ENCODE results near the gene ANKRD12.

Gene ANKRD12

GRCh38 chr18:9106800-9107584, 29.6 kb upstream of the ANKRD12 start:
- DNase-seq (ENCODE audit: low read depth): no peak

DNA sequence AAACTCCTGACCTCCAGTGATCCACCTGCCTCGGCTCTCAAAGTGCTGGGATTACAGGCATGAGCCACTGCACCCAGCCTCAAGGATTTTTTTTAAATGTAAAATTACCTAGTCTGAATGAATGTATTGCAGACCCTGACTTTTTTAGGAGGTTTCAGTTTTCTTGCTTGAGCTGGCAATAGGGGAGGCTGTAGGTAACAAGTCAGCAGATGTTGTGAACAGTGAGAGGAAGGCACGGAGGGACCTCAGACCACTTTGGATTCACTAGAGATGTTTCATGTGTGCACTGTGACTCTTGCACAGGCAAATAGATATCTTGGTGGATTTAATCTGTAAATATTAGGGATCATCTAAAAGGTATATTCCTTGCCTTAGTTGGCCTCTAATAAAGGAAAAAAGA, 27.7 kb upstream of the ANKRD12 start:
- DNase-seq (ENCODE audit: low read depth): no peak

- DNase-seq (ENCODE audit: low read depth): no peak
These were observed 27.1 kb upstream of the ANKRD12 start for GRCh38 chr18:9109523-9109922.

DNA sequence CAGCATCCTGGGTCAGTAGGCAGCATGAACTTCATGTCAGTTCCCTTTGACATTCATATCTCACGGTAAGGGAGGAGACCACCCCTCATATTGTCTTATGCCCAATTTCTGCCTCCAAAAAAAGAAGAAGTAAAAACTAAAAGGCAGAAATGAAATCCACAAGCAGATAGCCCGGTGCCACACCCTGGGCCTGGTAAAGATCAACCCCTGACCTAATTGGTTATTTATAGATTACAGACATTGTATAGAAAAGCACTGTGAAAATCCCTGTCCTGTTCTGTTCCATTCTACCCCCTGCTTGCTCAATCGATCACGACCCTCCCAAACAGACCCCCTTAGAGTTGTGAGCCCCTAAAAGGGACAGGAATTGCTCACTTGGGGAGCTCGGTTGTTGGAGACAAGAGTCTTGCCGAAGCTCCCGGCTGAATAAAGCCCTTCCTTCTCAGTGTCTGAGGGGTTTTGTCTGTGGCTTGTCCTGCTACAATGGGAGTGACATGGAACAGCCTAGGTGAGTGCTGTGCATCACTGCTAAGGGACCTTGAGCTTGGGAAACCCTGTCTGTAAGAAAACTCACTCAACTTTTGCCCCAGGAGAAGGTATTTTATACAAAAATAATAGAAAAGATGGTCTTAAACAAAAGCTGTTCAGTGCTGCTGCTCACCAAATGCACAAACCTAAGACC, 23.0 kb upstream of the ANKRD12 start:
- DNase-seq (ENCODE audit: low read depth): no peak

GRCh38 chr18:9115984-9116383, 20.6 kb upstream of the ANKRD12 start:
- DNase-seq (ENCODE audit: low read depth): no peak

- no peak for DNase-seq (ENCODE audit: low read depth)
These were observed 18.4 kb upstream of the ANKRD12 start for GRCh38 chr18:9117980-9118841.

GRCh38 chr18:9120796-9121195, 15.8 kb upstream of the ANKRD12 start:
- no peak for DNase-seq (ENCODE audit: low read depth)

DNA sequence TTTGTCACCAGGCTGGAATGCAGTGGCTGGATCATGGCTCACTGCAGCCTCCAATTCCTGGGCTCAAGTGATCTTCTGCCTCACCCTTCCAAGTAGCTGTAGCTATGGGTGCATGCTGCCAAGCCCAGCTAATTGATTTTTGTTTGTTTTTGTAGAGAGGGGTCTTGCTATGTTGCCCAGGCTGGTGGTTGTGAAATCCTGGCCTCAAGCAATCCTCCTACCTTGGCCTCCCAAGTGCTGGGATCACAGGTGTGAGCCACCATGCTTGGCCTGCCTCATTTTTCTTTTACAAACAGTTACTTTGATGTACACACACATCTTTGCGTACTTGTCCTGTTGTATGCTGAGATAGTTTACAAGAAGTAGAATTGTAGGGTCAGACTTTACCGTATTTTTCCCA, 13.1 kb upstream of the ANKRD12 start:
- DNase-seq (ENCODE audit: low read depth): no peak

- DNase-seq (ENCODE audit: low read depth): no peak
These were observed 11.8 kb upstream of the ANKRD12 start for GRCh38 chr18:9124824-9125223.

DNA sequence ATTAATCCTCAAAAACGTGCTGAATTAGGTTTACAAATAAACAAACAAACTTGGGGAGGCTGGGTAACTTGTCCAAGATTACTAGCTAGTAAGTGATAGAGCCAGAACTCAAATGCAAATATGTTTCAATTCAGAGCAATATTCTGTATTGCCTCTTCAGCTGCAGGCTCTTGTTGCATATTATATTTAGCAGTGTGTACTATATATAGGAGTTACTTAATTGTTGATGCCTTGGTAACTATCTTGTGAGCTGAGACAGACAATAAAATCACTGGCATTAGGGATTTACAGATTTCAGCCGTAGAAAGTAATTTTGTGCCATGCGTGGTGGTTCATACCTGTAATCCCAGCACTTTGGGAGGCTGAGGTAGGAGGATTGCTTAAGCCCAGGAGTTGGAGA, 10.2 kb upstream of the ANKRD12 start:
- DNase-seq (ENCODE audit: low read depth): no peak

DNA sequence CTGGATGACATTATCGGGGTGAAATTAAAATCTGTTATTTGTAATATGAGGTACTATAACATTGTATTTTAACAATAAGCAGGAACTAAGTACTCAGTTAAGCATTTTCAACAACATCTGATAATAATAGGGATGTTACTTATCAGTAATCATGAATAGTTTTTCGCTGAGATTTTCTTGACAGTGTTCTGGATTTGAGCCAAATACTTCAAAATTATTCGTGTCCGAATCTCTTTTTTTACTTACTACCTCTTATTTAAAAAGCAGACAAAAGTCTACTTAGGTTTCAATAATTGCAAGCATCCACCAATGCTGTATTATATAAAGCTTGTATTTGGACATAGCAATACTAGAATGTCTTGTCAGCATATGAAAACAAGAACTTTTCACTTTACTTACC, 6.4 kb upstream of the ANKRD12 start:
- DNase-seq (ENCODE audit: low read depth): no peak

GRCh38 chr18:9130806-9131205, 5.8 kb upstream of the ANKRD12 start:
- DNase-seq (ENCODE audit: low read depth): no peak

GRCh38 chr18:9132628-9133027, 4.0 kb upstream of the ANKRD12 start:
- DNase-seq (ENCODE audit: low read depth): no peak

- DNase-seq (ENCODE audit: low read depth): no peak
These were observed 3.4 kb upstream of the ANKRD12 start for GRCh38 chr18:9133225-9133624.

DNA sequence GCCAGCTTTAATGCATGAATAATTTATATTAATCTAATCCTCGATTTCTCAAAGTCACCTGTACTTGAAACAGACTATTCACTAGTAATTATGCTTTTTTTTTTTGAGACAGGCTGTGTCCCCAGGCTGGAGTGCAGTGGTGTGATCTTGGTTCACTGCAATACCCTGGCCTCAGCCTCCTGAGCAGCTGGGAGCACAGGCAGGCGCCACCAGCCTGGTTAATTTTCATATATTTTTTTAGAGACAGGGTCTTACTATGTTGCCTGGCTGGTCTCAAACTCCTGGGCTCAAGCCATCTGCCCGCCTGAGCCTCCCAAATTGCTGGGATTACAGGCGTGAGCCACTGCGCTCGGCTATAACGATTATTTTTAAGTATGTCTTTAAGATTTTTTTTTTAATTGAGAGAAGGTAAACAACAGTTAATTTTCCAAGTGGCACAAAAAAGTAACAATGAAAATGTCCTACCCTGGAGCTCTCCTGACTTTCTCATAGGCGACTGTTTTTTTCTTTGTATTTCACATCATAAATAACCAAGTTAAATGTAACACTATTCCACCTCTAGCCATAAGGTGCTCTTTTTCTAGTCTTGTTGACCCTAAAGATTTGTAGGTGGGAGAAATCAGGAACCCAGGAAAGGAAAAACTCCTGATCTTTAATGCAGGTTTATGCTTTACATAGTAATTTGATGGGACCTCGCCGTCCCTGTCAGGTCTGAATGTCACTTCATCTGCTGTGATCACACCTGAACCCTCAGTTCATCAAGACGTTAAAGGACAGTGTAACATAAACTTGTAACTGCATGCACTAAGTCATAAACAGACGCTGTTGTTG, 1.3 kb upstream of the ANKRD12 start:
- DNase-seq (ENCODE audit: low read depth): no peak

DNA sequence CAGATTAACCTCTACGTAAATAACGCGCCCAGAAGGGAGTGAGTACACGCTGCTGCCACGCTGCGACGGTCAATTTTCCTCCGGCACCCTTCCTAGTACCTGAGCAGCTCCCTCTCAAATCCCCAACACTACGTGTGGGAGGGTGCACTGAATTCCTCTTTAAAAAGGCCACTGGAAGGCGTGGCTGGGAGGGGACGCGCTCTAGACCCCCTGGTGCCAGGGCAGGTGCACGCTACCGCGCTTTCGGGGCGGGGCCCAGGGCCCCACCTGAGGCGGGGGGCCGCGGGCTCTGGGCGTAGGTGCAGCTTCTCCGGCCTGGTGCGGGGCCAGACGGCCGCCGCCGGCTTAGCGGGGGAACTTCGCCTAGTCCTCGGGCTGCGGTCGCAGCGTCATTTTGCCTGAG, 668 bp upstream of the ANKRD12 start:
- no peak for DNase-seq (ENCODE audit: low read depth)

DNA sequence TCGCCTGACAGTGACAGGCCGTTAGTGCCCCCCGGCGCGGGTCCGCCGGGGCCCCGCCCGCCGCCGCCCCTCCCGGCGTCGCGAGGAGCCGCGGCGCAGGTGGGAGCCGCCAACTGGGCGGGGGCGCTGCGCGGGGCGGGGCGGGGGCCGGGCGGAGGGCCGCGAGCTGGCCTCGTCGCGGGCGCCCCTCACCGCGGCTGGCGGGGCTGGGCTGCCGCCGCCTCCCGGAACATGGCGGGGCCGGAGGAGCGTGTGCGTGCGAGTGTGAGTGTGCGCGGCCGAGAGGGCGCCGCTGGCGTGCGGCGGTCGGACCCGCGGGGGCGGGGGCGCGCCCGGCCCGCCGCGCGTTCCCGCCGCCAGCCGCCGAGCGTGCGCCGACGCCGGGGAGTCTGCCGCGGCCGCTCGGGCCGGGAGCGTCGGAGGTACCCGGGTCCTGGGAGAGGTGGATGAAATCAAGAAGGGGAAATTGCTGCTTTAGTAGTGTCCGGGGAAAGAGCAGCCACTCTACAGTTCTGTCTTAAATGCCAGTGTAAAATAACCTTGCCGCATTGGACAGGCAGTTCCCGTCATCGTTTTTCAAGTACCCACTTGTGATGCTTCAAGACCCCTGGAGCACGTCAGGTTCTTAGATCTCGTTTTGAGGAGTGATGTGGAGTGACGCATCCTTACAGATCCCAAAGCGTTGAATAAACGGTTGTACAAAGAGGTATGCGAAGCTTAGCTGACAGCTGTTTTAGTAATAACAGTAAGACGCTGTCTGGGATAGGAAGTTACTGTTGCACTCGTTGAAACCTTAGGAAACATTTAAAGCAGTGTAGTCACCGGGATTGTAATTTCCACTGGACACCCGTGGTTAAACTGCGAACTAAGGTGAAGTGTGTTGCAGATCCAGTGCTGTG, 836 bp downstream of the ANKRD12 start:
- peak; percentile 56 for DNase-seq (ENCODE audit: low read depth)

DNA sequence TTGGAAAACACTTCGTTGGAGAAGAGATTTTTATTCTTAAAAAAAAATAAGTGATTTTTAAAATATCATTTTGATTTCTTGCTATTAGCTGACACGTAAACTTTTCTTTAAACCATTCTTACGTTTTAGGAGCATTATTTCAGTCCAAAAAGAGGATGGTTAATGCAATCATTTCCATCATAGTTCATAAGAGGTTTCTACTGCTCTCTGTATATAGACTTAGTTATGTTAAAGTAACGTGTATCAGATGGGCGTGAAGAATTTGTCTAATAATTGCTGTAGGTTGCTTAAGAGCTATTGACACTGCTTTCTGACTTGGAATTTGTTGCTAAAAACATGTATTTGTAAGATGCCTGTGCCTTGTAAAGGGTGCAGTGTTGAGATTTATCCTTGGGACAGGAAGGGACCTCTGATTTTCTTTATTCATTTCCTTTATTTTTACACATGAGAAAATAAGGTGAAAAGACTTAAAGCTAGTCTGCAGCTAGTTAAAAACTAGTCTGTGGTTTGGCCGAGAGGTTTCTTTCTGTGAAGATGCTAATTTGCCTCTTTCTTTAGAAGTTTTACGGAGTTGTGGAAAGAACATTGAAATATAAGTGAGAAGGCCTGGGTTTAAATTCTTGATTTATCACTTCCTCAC, 2.9 kb downstream of the ANKRD12 start:
- DNase-seq (ENCODE audit: low read depth): no peak

DNA sequence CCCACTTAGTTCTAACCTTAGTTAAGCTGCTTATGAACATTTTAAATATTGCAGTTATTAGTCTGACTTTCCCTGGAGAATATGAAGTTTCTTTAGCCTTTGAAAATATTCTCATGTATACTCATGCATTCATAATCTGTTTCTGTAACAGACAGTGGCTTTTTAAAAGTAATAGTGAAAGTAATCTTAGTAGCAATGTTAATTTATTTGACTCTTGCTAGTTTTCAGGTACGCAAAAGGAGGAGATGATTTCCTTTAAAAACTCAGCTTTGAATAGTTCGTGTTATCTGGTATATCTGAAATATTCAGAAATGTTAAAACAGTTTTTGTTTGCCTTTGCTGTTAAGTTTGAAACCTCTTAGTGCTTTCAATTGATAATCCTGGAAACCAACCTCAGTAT, 3.8 kb downstream of the ANKRD12 start:
- no peak for DNase-seq (ENCODE audit: low read depth)

- DNase-seq (ENCODE audit: low read depth): no peak
These were observed 4.4 kb downstream of the ANKRD12 start for GRCh38 chr18:9140984-9141383.

Data from activated T-cell treated with anti-CD3 and anti-CD28 coated beads for 24 hours (primary cell).